HG03378 (cell line): ENCODE results near the gene SPATA3.
"Not testable (repeated sequence)": the region's sequence is repeated elsewhere in the genome, so short reads cannot be mapped to it uniquely, and the experiment has no call there.

Experiments used
- ATAC-seq: cut with Tn5 transposase; IDR thresholded peaks from one replicate; pipeline ENCODE4 v1.9.1; 2021; ENCODE audit warnings: mild to moderate bottlenecking, moderate library complexity; ENCODE audit not compliant: unreplicated experiment

Gene SPATA3

GRCh38 chr2:230991598-230991997 lies 4.3 kb upstream of the SPATA3 start:
- no peak for ATAC-seq

GRCh38 chr2:230996661-230997060 lies 740 bp downstream of the SPATA3 start:
- no peak for ATAC-seq

- no peak for ATAC-seq
These were observed 3.0 kb downstream of the SPATA3 start for GRCh38 chr2:230998882-230999281.

GRCh38 chr2:230999477-230999876 lies 3.6 kb downstream of the SPATA3 start:
- ATAC-seq: no peak

- ATAC-seq: no peak
These were observed 4.4 kb downstream of the SPATA3 start for GRCh38 chr2:231000211-231000904.

- no peak for ATAC-seq
These were observed 5.1 kb downstream of the SPATA3 start for GRCh38 chr2:231001036-231001435.

- ATAC-seq: no peak
These were observed 6.0 kb downstream of the SPATA3 start for GRCh38 chr2:231001921-231002320.

- no peak for ATAC-seq
These were observed 6.7 kb downstream of the SPATA3 start for GRCh38 chr2:231002641-231003040.

- ATAC-seq: no peak
These were observed 7.3 kb downstream of the SPATA3 start for GRCh38 chr2:231003186-231003585.

- not testable (repeated sequence) for ATAC-seq
These were observed 9.0 kb downstream of the SPATA3 start for GRCh38 chr2:231004930-231005329.

- no peak for ATAC-seq
These were observed 11.6 kb downstream of the SPATA3 start for GRCh38 chr2:231007286-231008098.

- no peak for ATAC-seq
These were observed 12.2 kb downstream of the SPATA3 start for GRCh38 chr2:231008131-231008530.

GRCh38 chr2:231009236-231009919 lies 13.5 kb downstream of the SPATA3 start:
- no peak for ATAC-seq

GRCh38 chr2:231010201-231010730 lies 14.3 kb downstream of the SPATA3 start:
- ATAC-seq: no peak

GRCh38 chr2:231011526-231011925 lies 15.6 kb downstream of the SPATA3 start:
- ATAC-seq: no peak

GRCh38 chr2:231012463-231012862 lies 16.5 kb downstream of the SPATA3 start:
- no peak for ATAC-seq

GRCh38 chr2:231013820-231014219 lies 17.9 kb downstream of the SPATA3 start:
- ATAC-seq: no peak

- ATAC-seq: no peak
These were observed 19.6 kb downstream of the SPATA3 start for GRCh38 chr2:231015478-231015877.

- ATAC-seq: no peak
These were observed 20.0 kb downstream of the SPATA3 start for GRCh38 chr2:231015926-231016325.

- no peak for ATAC-seq
These were observed 20.8 kb downstream of the SPATA3 start for GRCh38 chr2:231016566-231017230.

- ATAC-seq: no peak
These were observed 21.3 kb downstream of the SPATA3 start for GRCh38 chr2:231017231-231017598.
